Hematopoietic multipotent progenitor cell treated with erythropoietin and hydrocortisone succinate and interleukin-3 and kit ligand, for 6 days (in vitro differentiated cells): ENCODE data around the gene ZNF792.
"Not testable (repeated sequence)": the region's sequence is repeated elsewhere in the genome, so short reads cannot be mapped to it uniquely, and the experiment has no call there.

Source experiments
- DNase-seq: peaks from one replicate; pipeline ENCODE4 v3.0.0-alpha.2; 2015

Gene ZNF792

GRCh38 chr19:34970185-34970780, 6.3 kb upstream of the ZNF792 start:
- DNase-seq = not testable (repeated sequence)

GRCh38 chr19:34969721-34970120, 5.7 kb upstream of the ZNF792 start:
- DNase-seq = no peak

GRCh38 chr19:34967551-34967950, 3.5 kb upstream of the ZNF792 start:
- no peak for DNase-seq

- DNase-seq = not testable (repeated sequence)
Measured at GRCh38 chr19:34965505-34965904, 1.5 kb upstream of the ZNF792 start.

- DNase-seq = no peak
Measured at GRCh38 chr19:34964598-34964997, 569 bp upstream of the ZNF792 start.

GRCh38 chr19:34962687-34963572, 1.1 kb downstream of the ZNF792 start:
- DNase-seq = peak; percentile 46

- DNase-seq = peak; percentile 94
Measured at GRCh38 chr19:34961775-34962686, 2.0 kb downstream of the ZNF792 start.

GRCh38 chr19:34960940-34961679, 2.9 kb downstream of the ZNF792 start:
- no peak for DNase-seq

GRCh38 chr19:34960103-34960805, 3.8 kb downstream of the ZNF792 start:
- DNase-seq = no peak

GRCh38 chr19:34959021-34959420, 5.0 kb downstream of the ZNF792 start:
- DNase-seq = no peak

GRCh38 chr19:34957830-34958751, 5.9 kb downstream of the ZNF792 start:
- DNase-seq = no peak

GRCh38 chr19:34953092-34953491, 10.9 kb downstream of the ZNF792 start:
- DNase-seq = no peak

GRCh38 chr19:34943861-34944573, 20.0 kb downstream of the ZNF792 start:
- no peak for DNase-seq

GRCh38 chr19:34938886-34939285, 25.1 kb downstream of the ZNF792 start:
- no peak for DNase-seq

GRCh38 chr19:34936184-34936583, 27.8 kb downstream of the ZNF792 start:
- no peak for DNase-seq

GRCh38 chr19:34932494-34932893, 31.5 kb downstream of the ZNF792 start:
- DNase-seq = no peak

GRCh38 chr19:34926685-34927375, 37.2 kb downstream of the ZNF792 start, which contains the start of gene ZNF30:
ZNF30 (plus strand) TSS chr19:34926903; CDS start chr19:34929948, 3,045 bp downstream.
- DNase-seq = peak; percentile 89

- DNase-seq = no peak
Measured at GRCh38 chr19:34926361-34926684, 37.7 kb downstream of the ZNF792 start.

- DNase-seq = no peak
Measured at GRCh38 chr19:34925278-34925855, 38.7 kb downstream of the ZNF792 start.
